HCEC 1CT (cell line): ENCODE measurements around the gene PRR20A.
"Not testable (repeated sequence)": the region's sequence is repeated elsewhere in the genome, so short reads cannot be mapped to it uniquely, and the experiment has no call there.

Experiments used
- DNase-seq: peaks from one replicate; pipeline ENCODE4 v3.0.0-alpha.2; 2017

Gene PRR20A

DNA sequence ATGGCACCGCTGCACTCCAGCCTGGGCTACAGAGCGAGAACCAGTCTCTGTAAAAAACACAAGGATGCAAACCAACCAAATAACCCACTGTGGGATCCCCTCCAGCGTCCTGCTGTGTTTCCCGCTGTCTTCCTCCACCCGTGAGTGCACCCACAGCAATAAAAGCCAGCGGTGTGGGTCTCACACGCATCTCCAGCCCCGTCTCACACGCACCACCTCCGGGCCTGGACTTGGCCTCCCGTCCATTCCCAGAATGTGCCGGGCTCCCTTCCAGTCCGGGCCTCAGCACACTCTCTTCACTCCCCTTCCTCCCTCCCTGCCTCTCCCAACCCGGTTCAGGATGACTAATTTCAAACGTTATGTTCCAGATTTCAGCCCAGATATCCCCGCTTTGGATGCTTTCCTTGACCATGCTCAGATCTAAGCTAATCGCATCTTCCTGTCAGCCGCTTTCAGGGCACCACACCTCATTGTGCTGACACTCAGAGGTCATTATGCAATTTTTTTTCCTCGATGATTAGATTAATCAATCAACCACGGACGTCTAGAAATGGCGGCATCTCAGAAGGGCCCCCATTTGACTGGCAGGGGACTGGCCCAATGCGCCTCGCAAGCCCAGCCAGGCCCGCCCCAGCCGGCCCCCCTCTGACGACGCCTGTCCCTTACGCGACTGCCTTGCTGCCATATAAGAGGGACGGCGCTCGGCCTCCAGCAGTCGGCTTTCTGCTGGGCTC, at the start of gene PRR20A:
Gene PRR20A (plus strand): TSS at position 684 of the 734 bp plus-strand sequence. CDS start 387 bp downstream, outside the sequence.
- not testable (repeated sequence) for DNase-seq

DNA sequence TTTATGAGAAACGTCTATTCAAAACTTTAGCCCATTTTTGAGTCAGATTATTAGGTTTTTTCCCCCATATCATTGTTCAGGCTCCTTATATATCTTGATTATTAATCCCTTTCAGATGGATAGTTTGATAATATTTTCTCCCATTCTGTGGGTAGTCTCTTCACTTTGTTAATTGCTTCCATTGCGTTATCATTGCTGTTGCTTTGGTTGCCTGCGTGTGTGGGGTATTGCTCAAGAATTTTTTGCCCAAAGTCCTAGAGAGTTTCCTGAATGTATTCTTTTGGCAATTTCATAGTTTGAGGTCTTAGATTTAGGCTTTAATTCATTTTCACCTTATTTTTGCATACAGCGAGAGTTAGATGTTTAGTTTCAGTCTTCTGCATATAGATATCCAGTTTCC, 25.8 kb upstream of the PRR20A start:
- no peak for DNase-seq

DNA sequence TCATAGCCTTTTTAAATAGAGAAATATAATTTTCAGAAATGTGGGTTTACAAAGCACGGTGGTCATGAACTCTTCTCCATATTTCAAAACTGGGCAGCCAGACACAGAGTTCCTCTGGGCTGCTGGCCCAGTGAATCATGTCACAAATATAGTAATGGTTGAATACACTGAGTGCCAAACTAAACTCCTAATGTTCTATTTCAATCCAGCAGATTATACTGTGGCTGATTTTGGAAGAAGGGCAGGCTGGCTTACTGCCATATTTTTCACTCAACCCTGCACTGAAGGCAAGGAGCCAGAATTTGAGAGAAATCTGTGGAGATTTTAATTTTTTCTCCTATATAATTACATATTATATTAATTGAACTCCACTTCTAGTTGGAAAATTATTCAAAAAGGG, 17.0 kb upstream of the PRR20A start:
- no peak for DNase-seq

DNA sequence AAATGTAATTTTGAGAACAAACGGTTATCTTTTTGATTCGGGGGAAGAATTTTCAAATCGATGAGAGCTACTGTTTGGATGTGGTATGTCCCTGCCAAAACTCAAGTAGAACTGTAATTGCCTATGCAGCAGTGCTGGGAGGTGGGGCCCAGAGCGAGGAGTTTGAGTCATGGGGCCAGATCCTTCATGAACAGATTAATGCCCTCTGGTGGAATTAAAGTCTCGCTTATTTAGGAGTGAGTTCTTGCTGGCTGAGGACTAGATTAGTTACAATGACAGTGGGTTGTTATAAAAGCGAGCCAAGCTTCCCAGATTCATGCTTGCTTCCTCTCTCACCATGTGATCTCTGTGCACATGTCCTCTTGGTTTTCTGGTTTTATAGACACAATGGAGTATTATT, 11.8 kb upstream of the PRR20A start:
- no peak for DNase-seq

DNA sequence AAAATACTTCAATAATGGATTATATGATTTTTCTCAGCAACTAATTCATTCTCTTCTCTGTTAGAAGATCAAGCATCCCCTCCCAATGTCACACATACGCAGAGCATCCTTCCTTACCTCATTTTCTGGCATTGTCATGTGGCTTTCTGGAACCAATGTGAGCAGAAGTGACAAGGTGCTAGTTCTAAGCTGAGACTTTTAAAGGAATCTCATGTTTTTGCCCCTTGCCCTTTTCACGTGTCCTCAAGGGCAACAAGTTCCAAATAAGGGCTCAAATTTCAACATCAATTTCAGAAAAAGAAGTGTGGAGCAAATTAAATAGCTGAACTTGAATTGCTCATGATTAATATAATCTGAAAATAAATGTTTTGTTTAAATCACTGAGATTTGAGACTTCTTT, 4.6 kb upstream of the PRR20A start:
- DNase-seq: no peak

DNA sequence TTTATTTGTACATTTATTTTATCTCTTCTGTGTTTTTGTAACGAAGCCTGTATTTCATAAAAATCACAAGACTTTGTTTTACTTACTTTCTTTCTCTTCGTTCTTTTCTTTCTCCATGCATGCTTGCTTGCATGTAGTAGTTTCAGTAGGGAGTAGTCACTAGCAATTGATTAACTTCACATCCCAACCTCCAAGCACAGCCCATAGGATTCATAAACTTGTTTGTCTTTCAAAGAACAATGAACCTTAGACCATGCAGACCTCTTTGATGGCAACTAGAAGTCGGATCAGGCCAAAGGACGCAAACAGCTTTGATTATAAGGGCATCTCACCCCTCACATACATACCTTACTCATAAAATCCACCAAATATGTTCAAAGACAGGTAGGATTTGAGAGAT, 3.1 kb upstream of the PRR20A start:
- no peak for DNase-seq

DNA sequence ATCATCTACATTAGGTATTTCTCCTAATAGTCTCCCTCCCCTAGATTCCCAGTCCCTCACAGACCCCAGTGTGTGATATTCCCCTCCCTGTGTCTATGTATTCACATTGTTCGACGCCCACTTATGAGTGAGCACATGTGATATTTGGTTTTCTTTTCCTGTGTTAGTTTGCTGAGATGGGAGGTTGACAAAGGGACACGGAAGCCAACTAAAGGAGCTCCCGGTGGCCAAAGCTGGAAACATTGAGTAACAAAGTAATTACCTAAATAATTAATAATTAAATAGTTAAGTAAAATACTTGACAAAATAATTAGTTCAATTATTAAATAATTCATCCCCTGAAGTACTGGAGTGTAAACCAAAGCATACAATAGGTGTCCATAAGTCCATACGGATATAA, 1.7 kb upstream of the PRR20A start:
- no peak for DNase-seq

DNA sequence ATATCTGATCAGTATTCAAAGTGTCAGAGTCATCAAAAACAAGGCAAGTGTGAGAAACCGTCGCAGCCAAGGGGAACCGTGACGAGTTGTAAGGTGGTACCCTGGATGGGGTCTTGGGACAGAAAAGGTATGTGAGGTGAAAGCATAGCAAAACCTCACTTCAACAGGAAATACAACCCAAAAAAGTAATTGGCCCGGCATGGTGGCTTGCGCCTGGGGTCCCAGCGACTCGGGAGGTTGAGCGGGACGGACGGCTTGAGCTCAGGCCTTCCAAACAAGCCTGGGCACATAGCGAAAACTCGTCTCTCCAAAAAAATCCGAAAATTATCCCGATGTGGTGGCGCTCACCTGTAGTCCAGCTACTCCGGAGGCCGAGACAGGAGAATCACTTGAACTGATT, 937 bp upstream of the PRR20A start:
- not testable (repeated sequence) for DNase-seq

DNA sequence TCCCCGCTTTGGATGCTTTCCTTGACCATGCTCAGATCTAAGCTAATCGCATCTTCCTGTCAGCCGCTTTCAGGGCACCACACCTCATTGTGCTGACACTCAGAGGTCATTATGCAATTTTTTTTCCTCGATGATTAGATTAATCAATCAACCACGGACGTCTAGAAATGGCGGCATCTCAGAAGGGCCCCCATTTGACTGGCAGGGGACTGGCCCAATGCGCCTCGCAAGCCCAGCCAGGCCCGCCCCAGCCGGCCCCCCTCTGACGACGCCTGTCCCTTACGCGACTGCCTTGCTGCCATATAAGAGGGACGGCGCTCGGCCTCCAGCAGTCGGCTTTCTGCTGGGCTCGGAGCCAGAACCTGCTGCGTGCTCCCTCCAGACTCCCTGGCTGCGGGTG, 6.5 kb downstream of the PRR20A start, which contains the start of gene PRR20B:
Gene PRR20B (plus strand): TSS at position 301 of the 400 bp plus-strand sequence. CDS start 387 bp downstream, outside the sequence.
- DNase-seq: not testable (repeated sequence)

DNA sequence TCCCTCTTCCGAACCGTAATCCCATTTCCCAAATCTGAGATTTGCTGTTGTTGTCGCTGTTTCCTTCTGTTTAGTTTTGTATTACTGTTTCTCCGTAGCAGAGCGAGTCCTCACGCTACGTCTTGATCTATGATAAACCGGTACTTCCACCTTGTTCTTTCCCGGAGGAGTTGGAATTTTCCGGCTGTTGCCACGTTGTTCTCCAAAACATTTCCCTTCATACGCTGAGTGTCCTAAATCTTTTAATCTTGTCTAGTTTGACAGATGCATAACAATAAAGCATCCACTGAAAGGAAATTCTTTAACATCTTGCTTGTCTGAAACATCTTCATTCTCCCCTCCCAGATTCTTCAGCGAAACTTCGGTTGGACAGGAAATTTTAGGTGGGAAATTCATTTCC, 7.4 kb downstream of the PRR20A start:
- DNase-seq: not testable (repeated sequence)

DNA sequence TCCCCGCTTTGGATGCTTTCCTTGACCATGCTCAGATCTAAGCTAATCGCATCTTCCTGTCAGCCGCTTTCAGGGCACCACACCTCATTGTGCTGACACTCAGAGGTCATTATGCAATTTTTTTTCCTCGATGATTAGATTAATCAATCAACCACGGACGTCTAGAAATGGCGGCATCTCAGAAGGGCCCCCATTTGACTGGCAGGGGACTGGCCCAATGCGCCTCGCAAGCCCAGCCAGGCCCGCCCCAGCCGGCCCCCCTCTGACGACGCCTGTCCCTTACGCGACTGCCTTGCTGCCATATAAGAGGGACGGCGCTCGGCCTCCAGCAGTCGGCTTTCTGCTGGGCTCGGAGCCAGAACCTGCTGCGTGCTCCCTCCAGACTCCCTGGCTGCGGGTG, 13.0 kb downstream of the PRR20A start, which contains the start of gene PRR20C:
Gene PRR20C (plus strand): TSS at position 301 of the 400 bp plus-strand sequence. CDS start 387 bp downstream, outside the sequence.
- DNase-seq: not testable (repeated sequence)

DNA sequence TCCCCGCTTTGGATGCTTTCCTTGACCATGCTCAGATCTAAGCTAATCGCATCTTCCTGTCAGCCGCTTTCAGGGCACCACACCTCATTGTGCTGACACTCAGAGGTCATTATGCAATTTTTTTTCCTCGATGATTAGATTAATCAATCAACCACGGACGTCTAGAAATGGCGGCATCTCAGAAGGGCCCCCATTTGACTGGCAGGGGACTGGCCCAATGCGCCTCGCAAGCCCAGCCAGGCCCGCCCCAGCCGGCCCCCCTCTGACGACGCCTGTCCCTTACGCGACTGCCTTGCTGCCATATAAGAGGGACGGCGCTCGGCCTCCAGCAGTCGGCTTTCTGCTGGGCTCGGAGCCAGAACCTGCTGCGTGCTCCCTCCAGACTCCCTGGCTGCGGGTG, 19.6 kb downstream of the PRR20A start, which contains the start of gene PRR20D:
Gene PRR20D (plus strand): TSS at position 301 of the 400 bp plus-strand sequence. CDS start 387 bp downstream, outside the sequence.
- DNase-seq: not testable (repeated sequence)

DNA sequence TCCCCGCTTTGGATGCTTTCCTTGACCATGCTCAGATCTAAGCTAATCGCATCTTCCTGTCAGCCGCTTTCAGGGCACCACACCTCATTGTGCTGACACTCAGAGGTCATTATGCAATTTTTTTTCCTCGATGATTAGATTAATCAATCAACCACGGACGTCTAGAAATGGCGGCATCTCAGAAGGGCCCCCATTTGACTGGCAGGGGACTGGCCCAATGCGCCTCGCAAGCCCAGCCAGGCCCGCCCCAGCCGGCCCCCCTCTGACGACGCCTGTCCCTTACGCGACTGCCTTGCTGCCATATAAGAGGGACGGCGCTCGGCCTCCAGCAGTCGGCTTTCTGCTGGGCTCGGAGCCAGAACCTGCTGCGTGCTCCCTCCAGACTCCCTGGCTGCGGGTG, 26.2 kb downstream of the PRR20A start, which contains the start of gene PRR20E:
Gene PRR20E (plus strand): TSS at position 301 of the 400 bp plus-strand sequence. CDS start 387 bp downstream, outside the sequence.
- DNase-seq: not testable (repeated sequence)

DNA sequence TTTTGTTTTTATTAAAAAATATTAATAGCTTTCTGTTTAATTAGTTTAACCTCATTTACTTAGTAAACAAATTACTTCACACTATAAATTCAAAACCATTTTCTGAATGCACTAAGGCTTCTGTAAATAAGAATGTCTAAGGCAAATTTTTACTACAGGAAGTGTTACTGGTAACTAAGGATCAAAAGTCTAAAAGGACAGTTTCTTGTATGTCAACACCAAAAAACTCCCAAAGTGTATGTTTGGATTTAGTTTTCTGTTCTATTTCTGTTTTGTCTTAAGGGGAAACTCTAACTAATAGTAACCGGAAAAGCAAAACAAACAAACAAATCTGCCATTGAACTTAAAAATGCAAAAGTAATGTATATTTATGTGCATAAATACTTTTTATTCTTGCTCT, 50.9 kb downstream of the PRR20A start:
- DNase-seq: no peak
